Testis (tissue), 3 donors: Measurements from ENCODE around the gene CCDC51. TPM values are rescaled to one million over a fixed set of nuclear protein-coding genes. Genes with fewer than 3 reads are reported as not detected.

Experiments
- DNase-seq: peaks from one replicate; pipeline ENCODE4 v3.0.0-alpha.2; 2019
- H3K27ac ChIP-seq, 2 donors: fragments of 200-600 bp; sonication (generic); one replicate each; pipeline ENCODE4 v1.5.1; 2019
- H3K27me3 ChIP-seq: fragments of 200-600 bp; sonication (generic); one replicate; pipeline ENCODE4 v1.5.1; 2019
- H3K36me3 ChIP-seq: fragments of 200-600 bp; sonication (generic); one replicate; pipeline ENCODE4 v1.5.1; 2017; ENCODE audit warnings: low read depth; ENCODE audit errors: missing control alignments
- H3K4me1 ChIP-seq: fragments of 200-600 bp; sonication (generic); one replicate; pipeline ENCODE4 v1.5.1; 2019
- H3K4me3 ChIP-seq, 2 donors: fragments of 200-600 bp; sonication (generic); one replicate each; pipeline ENCODE4 v1.5.1; 2017 to 2019
- H3K9me3 ChIP-seq: fragments of 200-600 bp; sonication (generic); one replicate; pipeline ENCODE4 v1.5.1; 2017
- POLR2A ChIP-seq: fragments of 450-650 bp; IDR thresholded peaks from one replicate; pipeline ENCODE4 v1.6.1; 2017; ENCODE audit warnings: antibody characterized with exemption, mild to moderate bottlenecking, moderate library complexity
- WGBS, 2 donors: methylation state at CpG; one replicate each; pipeline ENCODE4 v1.1.5; 2018; 5-methylcytosine and 5-hydroxymethylcytosine counted together
- intact Hi-C: fragments of 100-400 bp; cut with DNase I; formaldehyde crosslinking; loops from one replicate; pipeline ENCODE4 v1.15.1; 2023; ENCODE audit warnings: low total_unique reads
- polyA plus RNA-seq: library from polyadenylated mRNA; stranded (reverse); fragments of 350-450 nt; fragmentation: Illumina TruSeq; extraction: RNeasy Lipid Tissue Mini Kit (QIAGEN cat#74804); gene quantifications from one replicate; pipeline ENCODE4 v1.2.3, GENCODE V29; 2014; ENCODE audit warnings: low read depth, low replicate concordance; ENCODE audit not compliant: insufficient read depth
- total RNA-seq, 2 donors: library from RNA; depleted of rRNA; stranded (reverse); fragments of >200 nt; gene quantifications; one replicate each; pipeline ENCODE4 v1.2.3, GENCODE V29; 2016
- TF ChIP-seq, protein P1 (sequence below), 3 experiments: fragments of 450-650 bp in 2 of 3; fragments of 200-600 bp in 1 of 3; sonication (generic) in 1 of 3; IDR thresholded peaks; one replicate each; pipeline ENCODE4 v1.5.1; 2016 to 2019; ENCODE audit warnings: antibody characterized with exemption in 3 of 3, mild to moderate bottlenecking in 2 of 3, moderate library complexity in 1 of 3

Gene CCDC51
- total and polyA plus RNA-seq, 3 donors from 2014 or later, result 11.7 to 16.0 (median 16.0) TPM

- intact Hi-C loops, result no loop called here
- Histone ChIP-seq H3K36me3 (no peaks in the 10 kb centered on the region), H3K4me3 (no peak overlapping the region), H3K27ac (peak overlapping the region in 1 of 2 donors; percentile 91), H3K9me3 (no peaks in the 10 kb centered on the region), H3K4me1 (peaks cover 50% of the 10 kb centered on the region), H3K27me3 (no peaks in the 10 kb centered on the region)
- no peak for DNase-seq
- no peak for TF ChIP-seq POLR2A
- TF ChIP-seq, protein P1, sequence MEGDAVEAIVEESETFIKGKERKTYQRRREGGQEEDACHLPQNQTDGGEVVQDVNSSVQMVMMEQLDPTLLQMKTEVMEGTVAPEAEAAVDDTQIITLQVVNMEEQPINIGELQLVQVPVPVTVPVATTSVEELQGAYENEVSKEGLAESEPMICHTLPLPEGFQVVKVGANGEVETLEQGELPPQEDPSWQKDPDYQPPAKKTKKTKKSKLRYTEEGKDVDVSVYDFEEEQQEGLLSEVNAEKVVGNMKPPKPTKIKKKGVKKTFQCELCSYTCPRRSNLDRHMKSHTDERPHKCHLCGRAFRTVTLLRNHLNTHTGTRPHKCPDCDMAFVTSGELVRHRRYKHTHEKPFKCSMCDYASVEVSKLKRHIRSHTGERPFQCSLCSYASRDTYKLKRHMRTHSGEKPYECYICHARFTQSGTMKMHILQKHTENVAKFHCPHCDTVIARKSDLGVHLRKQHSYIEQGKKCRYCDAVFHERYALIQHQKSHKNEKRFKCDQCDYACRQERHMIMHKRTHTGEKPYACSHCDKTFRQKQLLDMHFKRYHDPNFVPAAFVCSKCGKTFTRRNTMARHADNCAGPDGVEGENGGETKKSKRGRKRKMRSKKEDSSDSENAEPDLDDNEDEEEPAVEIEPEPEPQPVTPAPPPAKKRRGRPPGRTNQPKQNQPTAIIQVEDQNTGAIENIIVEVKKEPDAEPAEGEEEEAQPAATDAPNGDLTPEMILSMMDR (IDR thresholded peaks at IDR 0.05), result no peak
- WGBS, 2 donors, result 52 to 56% methylated on average over 11 of the region's 11 CpGs
These were observed 13.5 kb downstream of the CCDC51 start for GRCh38 chr3:48426401-48426909.

- Histone ChIP-seq H3K27ac (peak overlapping the region in 1 of 2 donors; percentile 5), H3K4me1 (peaks cover 48% of the 10 kb centered on the region), H3K9me3 (no peaks in the 10 kb centered on the region), H3K27me3 (no peaks in the 10 kb centered on the region), H3K36me3 (no peaks in the 10 kb centered on the region), H3K4me3 (no peak overlapping the region)
- intact Hi-C loops, result no loop called here
- peak; percentile 37 for DNase-seq
- WGBS, 2 donors, result 39 to 75% methylated on average over 2 to 13 of the region's 13 CpGs
- TF ChIP-seq POLR2A, result no peak
- TF ChIP-seq, protein P1 (IDR thresholded peaks at IDR 0.05), result no peak
These were observed 14.6 kb downstream of the CCDC51 start for GRCh38 chr3:48425281-48425812.

DNA sequence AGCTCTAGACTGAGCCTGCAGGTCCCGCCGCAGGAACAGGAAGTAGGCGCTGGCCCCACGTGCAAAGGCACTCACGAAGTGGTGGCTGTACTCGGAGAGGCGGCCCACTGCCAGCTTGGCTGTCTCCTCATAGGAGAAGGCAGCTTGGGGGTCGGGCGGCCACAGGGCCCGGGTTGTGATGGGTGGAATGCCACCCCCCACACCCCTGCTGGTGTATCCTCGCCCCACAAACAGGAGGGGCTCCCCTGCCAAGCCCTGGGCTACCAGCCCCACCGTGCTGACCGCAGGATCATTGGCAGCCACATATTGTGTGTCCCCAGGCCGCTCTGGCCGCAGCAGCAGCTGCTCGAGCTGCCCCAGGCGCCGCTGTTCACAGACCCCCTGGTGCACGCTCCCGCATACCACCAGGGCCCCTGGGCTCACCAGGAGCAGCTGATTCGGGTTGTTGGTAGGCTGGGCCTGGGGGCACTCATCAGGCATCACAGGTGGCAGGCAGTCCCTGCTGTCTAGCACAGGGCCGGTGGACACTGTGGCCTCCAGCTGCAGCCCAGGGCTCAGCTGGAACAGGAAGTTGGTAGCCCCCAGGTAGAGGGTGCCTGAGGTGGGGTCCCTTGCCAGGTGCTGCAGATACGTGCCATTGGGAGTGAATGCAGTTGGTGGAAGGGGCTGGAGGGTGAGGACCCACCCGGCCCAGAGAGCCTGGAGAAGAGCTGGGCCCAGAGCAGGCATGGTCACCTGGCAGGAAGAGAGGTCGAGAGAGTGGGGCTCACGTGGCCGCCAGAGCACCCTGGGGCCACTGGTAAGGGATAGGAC, 15.8 kb downstream of the CCDC51 start:
- no peaks in the 10 kb centered on the region for H3K36me3 ChIP-seq
- 89 to 93% methylated on average over 7 to 25 of the region's 27 CpGs for WGBS, 2 donors

DNA sequence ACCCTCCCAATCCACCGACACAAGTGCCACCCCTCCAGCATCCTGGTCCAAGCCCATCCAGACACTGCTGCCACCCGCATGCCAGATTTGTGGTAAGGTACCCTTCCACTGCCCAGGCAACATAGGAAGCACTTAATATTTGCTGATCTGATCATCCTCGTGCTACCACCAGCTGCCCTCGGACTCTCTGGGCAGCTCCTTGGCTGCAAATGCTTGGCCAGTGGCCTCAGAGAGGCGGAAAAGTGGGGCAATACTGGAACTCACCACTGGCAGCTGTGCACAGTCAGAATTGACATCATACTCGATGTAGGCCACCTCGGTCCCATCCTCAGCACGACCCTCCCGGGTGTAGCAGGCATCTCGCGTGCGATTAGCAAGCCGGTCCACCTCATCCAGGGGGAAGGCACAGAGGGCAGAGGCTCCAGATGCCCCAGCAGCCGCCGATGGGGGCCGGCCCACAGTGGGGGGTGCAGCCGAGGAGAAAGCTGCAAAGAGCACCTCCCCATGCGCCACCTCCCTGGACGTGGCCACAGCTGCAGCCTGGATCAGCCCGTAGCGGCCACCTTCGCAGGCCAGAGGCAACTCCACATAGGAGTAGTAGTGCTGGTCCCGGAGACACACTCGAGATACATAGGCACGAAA, 16.6 kb downstream of the CCDC51 start:
- no peak for DNase-seq
- H3K36me3 ChIP-seq, result no peaks in the 10 kb centered on the region
- no peaks in the 10 kb centered on the region for H3K27me3 ChIP-seq
- WGBS, 2 donors, result 95 to 98% methylated on average over 16 to 25 of the region's 25 CpGs
- peaks cover 38% of the 10 kb centered on the region for H3K4me1 ChIP-seq
- no peaks in the 10 kb centered on the region for H3K9me3 ChIP-seq
- no peak for TF ChIP-seq POLR2A
- TF ChIP-seq, protein P1 (IDR thresholded peaks at IDR 0.05), result no peak
- intact Hi-C loops, result no loop called here
- no peak overlapping the region for H3K4me3 ChIP-seq
- no peak overlapping the region for H3K27ac ChIP-seq

More for the DNA sequence above, 15.8 kb downstream of the CCDC51 start:
- H3K27me3 ChIP-seq, result no peaks in the 10 kb centered on the region
- DNase-seq, result no peak
- TF ChIP-seq, protein P1 (IDR thresholded peaks at IDR 0.05), result no peak
- no peak for TF ChIP-seq POLR2A
- H3K27ac ChIP-seq, result no peak overlapping the region
- H3K4me1 ChIP-seq, result peaks cover 41% of the 10 kb centered on the region
- intact Hi-C loops, result no loop called here
- H3K9me3 ChIP-seq, result no peaks in the 10 kb centered on the region
- no peak overlapping the region for H3K4me3 ChIP-seq
